HG02852 (cell line): Measurements from ENCODE around the gene TPPP3.

ENCODE experiments used
- ATAC-seq: cut with Tn5 transposase; IDR thresholded peaks from one replicate; pipeline ENCODE4 v1.9.1; 2021; ENCODE audit warnings: mild to moderate bottlenecking, moderate library complexity; ENCODE audit not compliant: unreplicated experiment

The TPPP3 gene

GRCh38 chr16:67406111-67406971, 13.0 kb upstream of the TPPP3 start:
- no peak for ATAC-seq

DNA sequence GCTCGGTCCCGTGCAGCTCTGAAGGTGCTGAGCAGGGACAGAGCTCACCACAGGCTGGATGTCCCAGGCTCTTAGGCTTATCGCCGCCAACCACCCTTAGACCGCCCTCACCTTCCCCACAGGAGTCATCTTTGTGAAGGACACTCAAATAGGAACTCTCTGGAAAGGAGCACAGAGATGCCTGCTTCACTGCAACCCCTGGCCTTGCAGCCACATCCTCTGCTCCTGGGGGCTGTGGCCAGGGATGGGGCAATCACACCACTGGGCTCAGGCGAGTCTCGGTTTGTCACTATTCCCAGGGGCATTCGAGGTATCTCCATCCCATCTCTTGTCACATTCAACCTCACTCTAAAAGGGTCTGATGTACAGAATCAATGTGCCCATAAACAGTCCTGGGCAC, 12.0 kb upstream of the TPPP3 start:
- no peak for ATAC-seq

- ATAC-seq = no peak
Observed at GRCh38 chr16:67404740-67405226, 11.5 kb upstream of the TPPP3 start.

GRCh38 chr16:67403976-67404555, 10.8 kb upstream of the TPPP3 start:
- no peak for ATAC-seq

GRCh38 chr16:67400901-67401300, 7.6 kb upstream of the TPPP3 start:
- no peak for ATAC-seq

GRCh38 chr16:67399749-67400704, 6.7 kb upstream of the TPPP3 start:
- ATAC-seq = no peak

GRCh38 chr16:67399218-67399733, 6.0 kb upstream of the TPPP3 start:
- no peak for ATAC-seq

- ATAC-seq = no peak
Observed at GRCh38 chr16:67398546-67399217, 5.4 kb upstream of the TPPP3 start.

DNA sequence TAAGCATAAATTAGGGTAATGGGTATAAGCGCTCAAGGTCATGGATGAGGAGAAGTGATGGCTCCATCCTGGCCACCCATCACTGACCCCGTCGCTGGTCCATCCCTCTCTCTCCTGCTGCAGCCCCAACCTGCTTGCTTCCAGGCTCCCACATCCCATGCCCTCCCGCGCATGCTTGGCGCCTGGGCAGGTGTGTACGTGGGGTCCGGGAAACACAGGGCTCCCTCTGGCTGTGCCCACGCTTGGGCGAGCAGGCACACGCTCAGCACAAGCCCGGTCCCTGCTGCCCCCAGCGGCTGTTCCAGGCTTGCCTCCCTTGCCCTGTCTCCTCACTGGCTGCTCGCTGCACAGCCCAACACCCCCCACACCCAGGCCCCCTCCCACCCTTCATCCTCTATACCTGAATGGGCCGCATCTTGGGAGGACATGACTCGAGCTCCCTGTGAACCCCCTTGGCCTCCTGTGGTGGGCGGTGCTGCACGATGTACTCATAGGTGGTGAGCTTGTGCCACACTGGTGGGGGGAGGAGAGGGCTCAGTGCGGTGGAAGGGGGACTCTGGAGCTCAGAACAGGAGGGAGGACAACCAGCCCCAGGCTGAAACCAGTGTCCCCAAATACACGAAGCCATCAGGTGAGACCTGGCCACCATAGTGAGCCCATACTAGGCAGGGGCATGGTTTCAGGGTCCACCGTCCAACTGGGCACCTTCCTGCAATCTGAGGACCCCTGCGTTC, 4.7 kb upstream of the TPPP3 start:
- ATAC-seq = no peak

- no peak for ATAC-seq
Observed at GRCh38 chr16:67397036-67397801, 3.9 kb upstream of the TPPP3 start.

DNA sequence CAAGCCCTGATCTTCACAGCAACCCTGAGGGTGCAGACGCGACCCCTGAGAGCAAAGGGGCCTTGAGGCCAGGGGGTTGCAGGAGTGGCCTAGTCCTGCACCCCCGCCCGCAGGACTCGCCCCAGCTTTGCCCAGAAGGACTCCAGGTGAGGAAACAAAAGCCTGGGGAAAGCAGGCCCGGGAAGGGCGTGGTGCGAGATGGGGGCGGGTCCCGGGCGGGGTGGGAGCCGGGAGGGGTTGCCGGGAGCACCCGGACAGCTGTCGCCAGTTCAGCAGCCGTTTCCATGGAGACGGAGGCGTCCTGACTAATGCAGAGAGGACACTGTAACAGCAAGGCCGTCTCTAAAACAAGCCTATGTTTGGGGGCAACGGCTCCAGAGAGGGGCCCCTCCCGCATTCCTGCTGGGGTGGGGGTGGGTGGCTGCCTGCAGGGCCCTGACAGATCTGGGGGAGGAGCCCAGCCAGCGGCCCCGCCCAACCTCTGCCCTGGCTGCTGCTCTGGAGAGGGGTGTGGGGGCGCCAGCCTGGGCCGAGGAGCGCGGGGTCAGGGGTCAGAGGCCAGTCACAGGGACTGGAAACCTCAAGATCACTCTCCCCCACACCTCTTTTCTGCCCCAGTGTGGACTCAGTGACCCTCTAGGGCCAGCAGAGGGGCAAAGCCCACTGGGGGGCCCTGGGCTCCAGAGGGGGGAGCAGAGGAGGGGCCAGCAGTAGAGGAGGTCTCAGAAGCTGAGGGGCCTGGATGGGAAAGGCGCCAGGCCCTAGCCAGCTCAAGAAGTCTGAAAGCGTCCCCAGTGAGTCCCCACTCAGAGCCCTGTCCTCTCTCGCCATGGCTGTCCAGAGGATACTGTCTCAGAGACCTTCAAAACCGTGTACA, 3.1 kb upstream of the TPPP3 start:
- no peak for ATAC-seq

GRCh38 chr16:67395458-67396158, 2.3 kb upstream of the TPPP3 start:
- ATAC-seq = no peak

DNA sequence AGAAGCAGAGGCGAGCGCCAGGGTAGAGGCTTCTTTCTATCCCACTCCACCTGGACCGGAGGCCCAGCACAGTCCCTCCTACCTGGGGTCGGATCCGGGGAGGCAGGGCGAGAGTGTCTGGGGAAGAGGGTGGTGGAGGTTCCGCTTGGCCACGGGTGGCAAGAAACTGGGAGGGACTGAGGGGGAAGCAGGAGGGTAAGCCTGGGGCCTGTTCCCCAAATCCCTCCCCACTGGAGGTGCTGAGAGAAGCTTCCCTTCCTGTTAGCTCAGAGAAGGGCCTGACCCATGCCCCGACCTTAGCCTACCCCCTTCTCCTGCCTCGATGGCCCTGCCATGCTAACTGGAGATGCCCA, 1.8 kb upstream of the TPPP3 start:
- ATAC-seq = no peak

GRCh38 chr16:67394155-67395104, 1.1 kb upstream of the TPPP3 start:
- no peak for ATAC-seq

DNA sequence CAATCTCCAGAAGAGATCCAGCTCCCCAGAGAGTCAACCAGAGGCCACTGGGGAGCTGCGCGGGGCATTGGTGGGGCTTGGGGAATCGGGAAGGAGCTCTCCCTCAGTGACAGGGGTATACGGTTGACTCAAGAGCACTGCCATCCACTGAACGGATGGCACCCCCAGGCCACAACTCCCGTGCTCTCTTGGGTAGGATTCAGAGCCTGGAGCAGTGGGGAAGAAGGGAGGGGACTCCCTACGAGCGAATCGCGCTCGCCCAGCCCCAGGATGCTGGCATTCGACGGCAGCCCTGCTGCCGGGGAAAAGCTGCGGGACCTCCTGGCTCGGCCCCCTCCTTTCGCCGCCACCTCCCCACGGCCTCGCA, 473 bp upstream of the TPPP3 start:
- ATAC-seq = no peak

DNA sequence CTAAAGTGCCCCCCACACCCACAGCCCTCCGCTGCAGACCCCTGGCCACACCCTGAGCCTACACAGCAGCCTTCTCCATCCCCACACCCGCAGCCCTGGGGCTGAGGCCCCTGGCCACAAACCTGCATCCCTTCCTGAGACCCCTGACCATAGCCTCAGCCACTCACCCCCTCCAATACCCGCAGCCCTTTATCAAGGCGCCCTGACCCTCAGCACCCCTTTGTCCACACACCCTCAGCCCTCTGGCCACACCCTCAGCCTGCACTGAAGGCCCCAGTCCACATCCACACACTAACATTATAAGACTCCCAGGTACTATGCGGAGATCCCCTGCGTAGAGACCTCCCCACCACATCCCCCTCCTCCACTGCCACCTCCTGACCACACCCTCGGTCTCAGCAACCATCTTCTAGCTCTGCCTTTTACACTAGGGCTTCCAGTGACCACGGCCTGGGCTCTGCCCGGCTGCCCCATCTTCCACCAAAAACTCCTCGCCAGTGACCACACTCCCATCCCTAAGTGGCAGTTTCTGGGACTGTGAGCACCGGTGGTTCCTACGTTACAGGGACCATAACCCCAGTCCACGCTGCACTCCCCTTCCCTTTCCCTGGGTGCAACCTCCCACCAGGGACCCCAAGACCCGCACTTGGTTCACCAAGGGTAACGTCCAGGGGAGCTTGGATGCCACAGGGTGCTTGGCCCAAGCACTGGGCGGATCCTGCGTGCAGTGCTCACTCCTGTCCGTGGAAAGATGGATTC, 818 bp downstream of the TPPP3 start:
- ATAC-seq = no peak
